HCT116 (cell line): ENCODE data around the gene HAAO. TPM values are rescaled to one million over a fixed set of nuclear protein-coding genes. Genes with fewer than 3 reads are reported as not detected.
A peak's percentile ranks its signal among the peaks of the same experiment; 100 is the strongest.

Experiments used
- ATAC-seq: fragments of 200-7000 bp; cut with Tn5 transposase; 2 replicates; pipeline ENCODE4 v1.9.1; 2020; ENCODE audit warnings: mild to moderate bottlenecking, moderate library complexity
- BruUV-seq: library from RNA; stranded (reverse); fragments of 400-500 nt; replicated peaks from 2 replicates; lab custom pipeline; 2021; lab: Mats Ljungman, UMichigan
- CTCF ChIA-PET: fragments of 300-600 bp; sonication (Branson Sonifier 250); formaldehyde crosslinking; loops from one replicate; lab custom pipeline; 2021; ENCODE audit warnings: antibody characterized with exemption; lab: Charles Lee
- POLR2A ChIA-PET: fragments of 300-600, 350-600 bp; sonication (Branson Sonifier 250); formaldehyde crosslinking; loops from one replicate; lab custom pipeline; 2021; ENCODE audit warnings: antibody characterized with exemption; lab: Charles Lee
- RAD21 ChIA-PET, 2 experiments: fragments of 300-600 bp; sonication (Branson Sonifier 250); formaldehyde crosslinking; loops; one replicate each; lab custom pipeline; 2023; ENCODE audit warnings: low total read pairs in 2 of 2; ENCODE audit not compliant: uncharacterized antibody in 2 of 2, unreplicated experiment in 2 of 2, low non-redundant PET in 1 of 2; lab: Charles Lee
- DNase-seq: peaks from one replicate; pipeline ENCODE4 v3.0.0-alpha.2; 2010; ENCODE audit warnings: low read depth, low spot score
- H2AFZ ChIP-seq: fragments of 200-600 bp; shearing (Covaris generic), sonication (generic); 2 replicates; pipeline ENCODE4 v1.6.1; 2017; ENCODE audit warnings: low read depth, mixed run types, mixed read lengths, antibody characterized with exemption, low read length; ENCODE audit not compliant: poor library complexity, severe bottlenecking
- H3K27ac ChIP-seq: 2 replicates; pipeline ENCODE4 v1.5.1; 2012; ENCODE audit warnings: low read depth, low read length
- H3K27me3 ChIP-seq: fragments of 200-600 bp; sonication (generic); 2 replicates; pipeline ENCODE4 v1.6.1; 2016; ENCODE audit warnings: mixed run types, low read length, mixed read lengths; ENCODE audit not compliant: insufficient read depth
- H3K36me3 ChIP-seq, 2 experiments: fragments of 200-500 bp in 1 of 2; fragments of 200-600 bp in 1 of 2; sonication (Bioruptor generic) in 1 of 2; sonication (generic) in 1 of 2; 2 replicates each; pipeline versions ENCODE4 v1.5.1 to v1.6.1; 2014 to 2016; ENCODE audit warnings: low read length in 2 of 2, inconsistent platforms in 1 of 2, mixed read lengths in 1 of 2, mixed run types in 1 of 2; ENCODE audit not compliant: insufficient read depth in 2 of 2, control insufficient read depth in 1 of 2
- H3K4me1 ChIP-seq, 2 experiments: fragments of 200-600 bp in 1 of 2; sonication (generic) in 1 of 2; 2 replicates each; pipeline versions ENCODE4 v1.5.1 to v1.6.1; 2012 to 2017; ENCODE audit warnings: low read length in 2 of 2, inconsistent platforms in 1 of 2, mild to moderate bottlenecking in 1 of 2, mixed read lengths in 1 of 2, mixed run types in 1 of 2, moderate library complexity in 1 of 2; ENCODE audit not compliant: insufficient read depth in 2 of 2, control insufficient read depth in 1 of 2
- H3K4me2 ChIP-seq: fragments of 200-600 bp; sonication (generic); 2 replicates; pipeline ENCODE4 v1.6.1; 2017; ENCODE audit warnings: mixed run types, low read length, mixed read lengths
- H3K4me3 ChIP-seq, 2 experiments: fragments of 200-600 bp in 1 of 2; sonication (generic) in 1 of 2; replicated peaks in 1 of 2; 2 replicates each; pipeline ENCODE4 v1.5.1; 2011 to 2016; ENCODE audit warnings: low read length in 2 of 2, control low read depth in 1 of 2, low read depth in 1 of 2, mild to moderate bottlenecking in 1 of 2, mixed read lengths in 1 of 2, mixed run types in 1 of 2
- H3K79me2 ChIP-seq: fragments of 200-600 bp; sonication (generic); 2 replicates; pipeline ENCODE4 v1.6.1; 2017; ENCODE audit warnings: mild to moderate bottlenecking, mixed run types, low read length, moderate library complexity, mixed read lengths; ENCODE audit not compliant: insufficient read depth
- H3K9ac ChIP-seq: fragments of 200-600 bp; sonication (generic); 2 replicates; pipeline ENCODE4 v1.6.1; 2016; ENCODE audit warnings: low read length, mixed read lengths
- H3K9me2 ChIP-seq: fragments of 200-600 bp; sonication (generic), shearing (Covaris generic); 2 replicates; pipeline ENCODE4 v1.6.1; 2017; ENCODE audit warnings: mixed run types, mild to moderate bottlenecking, moderate library complexity; ENCODE audit not compliant: insufficient read depth
- H3K9me3 ChIP-seq, 2 experiments: fragments of 200-500 bp in 1 of 2; fragments of 200-600 bp in 1 of 2; sonication (Bioruptor generic) in 1 of 2; sonication (generic) in 1 of 2; 2 replicates each; pipeline ENCODE4 v1.6.1; 2014 to 2017; ENCODE audit warnings: low read length in 2 of 2, mixed read lengths in 2 of 2, inconsistent platforms in 1 of 2, low read depth in 1 of 2, mild to moderate bottlenecking in 1 of 2, mixed run types in 1 of 2, moderate library complexity in 1 of 2; ENCODE audit not compliant: control insufficient read depth in 1 of 2, insufficient read depth in 1 of 2
- H4K20me1 ChIP-seq: fragments of 200-600 bp; sonication (generic), shearing (Covaris generic); 2 replicates; pipeline ENCODE4 v1.6.1; 2017; ENCODE audit warnings: mixed run types, mild to moderate bottlenecking, moderate library complexity; ENCODE audit not compliant: insufficient read depth
- ATF3 ChIP-seq: IDR thresholded peaks from 2 replicates; pipeline ENCODE4 v1.6.1; 2012
- CTCF ChIP-seq, 3 experiments: fragments of 200-600 bp in 1 of 3; sonication (generic) in 1 of 3; IDR thresholded peaks in 2 of 3; conservative IDR thresholded peaks in 1 of 3; 2 replicates each; pipeline ENCODE4 v1.5.1; 2012 to 2017; ENCODE audit warnings: low read depth in 2 of 3, low read length in 2 of 3, antibody characterized with exemption in 1 of 3, borderline replicate concordance in 1 of 3, control low read depth in 1 of 3, mild to moderate bottlenecking in 1 of 3, mixed read lengths in 1 of 3, mixed run types in 1 of 3, moderate library complexity in 1 of 3; ENCODE audit not compliant: insufficient read depth in 1 of 3
- MAX ChIP-seq: IDR thresholded peaks from 2 replicates; pipeline ENCODE4 v1.6.1; 2012
- RAD21 ChIP-seq: IDR thresholded peaks from 2 replicates; pipeline ENCODE4 v1.6.1; 2012; ENCODE audit warnings: low read depth, mild to moderate bottlenecking
- ZFX ChIP-seq: fragments of 450-650 bp; IDR thresholded peaks from 2 replicates; pipeline ENCODE4 v1.6.1; 2017
- intact Hi-C: fragments of 100-400 bp; cut with micrococcal nuclease; formaldehyde crosslinking; loops from 2 replicates; pipeline ENCODE4 v1.10.0; 2022
- total RNA-seq: library from RNA; stranded (reverse); gene quantifications from one replicate; pipeline ENCODE4 v1.2.1, GENCODE V29; 2021; ENCODE audit not compliant: unreplicated experiment

The HAAO gene
- total RNA-seq, 1 experiment from 2014 or later = not detected

- CTCF ChIA-PET = interaction anchor here (0.5 to 1.6 kb wide), 3 partner anchors 19 to 672 kb away, joined by 3 to 4 read pairs (median 3); no protein-coding TSS in a partner anchor
These were observed 37.5 kb upstream of the HAAO start for GRCh38 chr2:42829671-42830440.

GRCh38 chr2:42828487-42829425, 36.4 kb upstream of the HAAO start:
- no peaks in the 10 kb centered on the region for H3K27me3 ChIP-seq
- DNase-seq = peak; percentile 54
- H3K4me1 ChIP-seq = peaks cover 0 to 12% of the 10 kb centered on the region in 2 experiments; a peak in 1 of 4 replicates
- no peaks in the 10 kb centered on the region for H3K79me2 ChIP-seq
- no peak overlapping the region for H3K27ac ChIP-seq
- no peak overlapping the region for H3K9ac ChIP-seq
- no peaks in the 10 kb centered on the region for H3K9me2 ChIP-seq
- CTCF ChIA-PET = interaction anchor here (0.5 to 1.6 kb wide), 12 partner anchors 9 to 749 kb away, joined by 3 to 6 read pairs (median 3); no protein-coding TSS in a partner anchor
- no peak overlapping the region for H3K4me3 ChIP-seq
- no peak for TF ChIP-seq MAX
- TF ChIP-seq CTCF (IDR thresholded peaks at IDR 0.05 in 2 of 3, conservative IDR thresholded peaks at IDR 0.05 in 1 of 3; ENCODE audit: borderline replicate concordance in 1 of 3, insufficient read depth in 1 of 3, low read depth in 2 of 3, low read length in 2 of 3) = peak; percentile 75 to 92 (median 90)
- TF ChIP-seq RAD21 = peak; percentile 82
- TF ChIP-seq, all 23 proteins: peak for 2
- intact Hi-C loops = loop anchor here (1.0 to 5.0 kb wide), 4 partner anchors 119 to 781 kb away; no protein-coding TSS in a partner anchor
- H4K20me1 ChIP-seq = no peaks in the 10 kb centered on the region
- H3K36me3 ChIP-seq = no peaks in the 10 kb centered on the region
- peak overlapping the region; percentile 83 for H2AFZ ChIP-seq
- peak overlapping the region; percentile 74; the same call in 1 of the 2 replicates for H3K4me2 ChIP-seq
- POLR2A ChIA-PET = no interaction called here
- RAD21 ChIA-PET = no interaction called here
- peak; percentile 86 for ATAC-seq
- H3K9me3 ChIP-seq = no peaks in the 10 kb centered on the region
- no TSS peak for BruUV-seq

More at GRCh38 chr2:42829671-42830440, 37.5 kb upstream of the HAAO start:
- no peak overlapping the region for H3K4me3 ChIP-seq
- TF ChIP-seq ATF3 (no peak), ZFX (no peak)
- TF ChIP-seq, all 23 proteins: peak for 0
- ChIA-PET POLR2A (no interaction called here), RAD21 (no interaction called here)
- Histone ChIP-seq H3K27me3 (no peaks in the 10 kb centered on the region), H3K4me2 (no peak overlapping the region), H3K9ac (no peak overlapping the region), H3K9me2 (no peaks in the 10 kb centered on the region), H3K4me1 (peaks cover 0 to 12% of the 10 kb centered on the region in 2 experiments; a peak in 1 of 4 replicates), H2AFZ (no peak overlapping the region), H3K36me3 (no peaks in the 10 kb centered on the region), H4K20me1 (no peaks in the 10 kb centered on the region), H3K27ac (no peak overlapping the region), H3K79me2 (no peaks in the 10 kb centered on the region), H3K9me3 (no peaks in the 10 kb centered on the region)
- no TSS peak for BruUV-seq
- no peak for DNase-seq
- intact Hi-C loops = loop anchor here (1.0 to 5.0 kb wide), 3 partner anchors 117 to 655 kb away; no protein-coding TSS in a partner anchor
- ATAC-seq = no peak
